ENCODE data around the gene DCHS1. TPM values are rescaled to one million over a fixed set of nuclear protein-coding genes. Genes with fewer than 3 reads are reported as not detected.

The DCHS1 gene
- total and polyA plus RNA-seq, 10 of the 15 experiments (the other 5 are each of a cell fraction or from before 2014, with no cell fraction given): 0.02 to 0.64 (median 0.18) TPM; not detected in 1

- Histone ChIP-seq H4K20me1 (ENCODE audit: control insufficient read depth, insufficient read depth) (no peaks in the 10 kb centered on the region), H3K9me3 (replicated peaks; ENCODE audit: control insufficient read depth, insufficient read depth, low read length) (no peaks in the 10 kb centered on the region), H3K27me3 (replicated peaks in 1 of 2; ENCODE audit: control insufficient read depth in 2 of 2, insufficient read depth in 2 of 2, low read length in 1 of 2) (no peaks in the 10 kb centered on the region), H3K9ac (ENCODE audit: control insufficient read depth, insufficient read depth, low read length) (no peak overlapping the region), H3K36me3 (ENCODE audit: control insufficient read depth in 2 of 2, insufficient read depth in 2 of 2, low read length in 1 of 2) (no peaks in the 10 kb centered on the region; a peak in 1 of 4 replicates), H3K79me2 (ENCODE audit: control insufficient read depth, insufficient read depth, low read length) (no peaks in the 10 kb centered on the region), H3K4me1 (ENCODE audit: control insufficient read depth, insufficient read depth, low read length) (peaks cover 10% of the 10 kb centered on the region), H2AFZ (ENCODE audit: control insufficient read depth, low read depth, low read length) (no peak overlapping the region), H3K4me2 (ENCODE audit: control insufficient read depth, insufficient read depth) (no peak overlapping the region), H3K27ac (ENCODE audit: control insufficient read depth, insufficient read depth) (no peak overlapping the region), H3K4me3 (no peak overlapping the region)
- TF ChIP-seq CEBPB (IDR thresholded peaks at IDR 0.05; ENCODE audit: borderline replicate concordance in 1 of 2, low read depth in 2 of 2, low read length in 2 of 2) (no peak), ZNF24 (IDR thresholded peaks at IDR 0.05) (no peak), SREBF1 (IDR thresholded peaks at IDR 0.05; ENCODE audit: low read length) (no peak), RAD51 (IDR thresholded peaks at IDR 0.05) (no peak), RUNX3 (IDR thresholded peaks at IDR 0.05; ENCODE audit: low read length) (no peak), BCL11A (IDR thresholded peaks at IDR 0.05; ENCODE audit: low read depth, low read length) (no peak)
- SMC1A ChIA-PET (ENCODE audit: uncharacterized antibody, unreplicated experiment): interaction anchor here (0.8 to 4.4 kb wide), 3 partner anchors 9 to 143 kb away, joined by 3 to 15 read pairs (median 3); partner anchors contain the start of gene MRPL17
- no peak for DNase-seq (ENCODE audit: low read depth, low spot score)
- FAIRE-seq: no peak
- CTCF ChIA-PET: interaction anchor here (1.0 to 1.6 kb wide), 6 partner anchors 8 to 295 kb away, joined by 3 to 4 read pairs (median 3); partner anchors contain the start of gene TAF10
- intact Hi-C loops (cut with micrococcal nuclease; ENCODE audit: unreplicated experiment): no loop called here
- 100% methylated on average over 1 of the region's 1 CpG for WGBS (ENCODE audit: insufficient coverage, insufficient replicate concordance, low lambda C conversion rate, missing lambda C conversion rate)
- in situ Hi-C loops (cut with MboI): loop anchor here (10.0 kb wide), 1 partner anchor 289 kb away; no protein-coding TSS in a partner anchor
- RAD21 ChIA-PET (ENCODE audit: unreplicated experiment): interaction anchor here (1.8 kb wide), 1 partner anchor 9 kb away, joined by 5 read pairs; the partner anchor contains the start of gene MRPL17
- no peak for ATAC-seq
- POLR2A ChIA-PET: interaction anchor here (0.6 to 1.2 kb wide), 3 partner anchors 9 to 313 kb away, joined by 3 to 6 read pairs (median 4); partner anchors contain the start of genes MRPL17 and TAF10
- BruUV-seq (replicated peaks): no TSS peak
Measured at GRCh38 chr11:6674219-6674597, 18.6 kb upstream of the DCHS1 start.

- no peak overlapping the region for H3K4me2 ChIP-seq (ENCODE audit: control insufficient read depth, insufficient read depth)
- H3K9me3 ChIP-seq (replicated peaks; ENCODE audit: control insufficient read depth, insufficient read depth, low read length): no peaks in the 10 kb centered on the region
- intact Hi-C loops (cut with micrococcal nuclease; ENCODE audit: unreplicated experiment) (no loop called here), in situ Hi-C loops (cut with MboI) (loop anchor here (10.0 kb wide), 1 partner anchor 289 kb away; no protein-coding TSS in a partner anchor)
- H3K27ac ChIP-seq (ENCODE audit: control insufficient read depth, insufficient read depth): no peak overlapping the region
- H3K36me3 ChIP-seq (ENCODE audit: control insufficient read depth in 2 of 2, insufficient read depth in 2 of 2, low read length in 1 of 2): no peaks in the 10 kb centered on the region
- POLR2A ChIA-PET: interaction anchor here (0.6 to 1.2 kb wide), 3 partner anchors 9 to 313 kb away, joined by 3 to 6 read pairs (median 4); partner anchors contain the start of genes MRPL17 and TAF10
- H3K79me2 ChIP-seq (ENCODE audit: control insufficient read depth, insufficient read depth, low read length): no peaks in the 10 kb centered on the region
- ATAC-seq (no peak), DNase-seq (ENCODE audit: low read depth, low spot score) (no peak), FAIRE-seq (peak; percentile 70)
- H3K4me1 ChIP-seq (ENCODE audit: control insufficient read depth, insufficient read depth, low read length): peaks cover 10% of the 10 kb centered on the region
- SMC1A ChIA-PET (ENCODE audit: uncharacterized antibody, unreplicated experiment): interaction anchor here (0.8 to 4.4 kb wide), 2 partner anchors 10 to 62 kb away, joined by 3 to 15 read pairs; partner anchors contain the start of gene MRPL17
- TF ChIP-seq SPI1 (IDR thresholded peaks at IDR 0.05; ENCODE audit: borderline replicate concordance, insufficient read depth, low read depth, low read length): peak; percentile 37; the same call in 1 of the 2 replicates
- TF ChIP-seq RAD21 (IDR thresholded peaks at IDR 0.05; ENCODE audit: insufficient read depth, low read depth, low read length): no peak
- no peak for TF ChIP-seq RUNX3 (IDR thresholded peaks at IDR 0.05; ENCODE audit: low read length)
- TF ChIP-seq IKZF2 (IDR thresholded peaks at IDR 0.05): no peak
- H3K27me3 ChIP-seq (replicated peaks in 1 of 2; ENCODE audit: control insufficient read depth in 2 of 2, insufficient read depth in 2 of 2, low read length in 1 of 2): no peaks in the 10 kb centered on the region
- no peak overlapping the region for H3K4me3 ChIP-seq
- no peak overlapping the region for H2AFZ ChIP-seq (ENCODE audit: control insufficient read depth, low read depth, low read length)
- no TSS peak for BruUV-seq (replicated peaks)
- RAD21 ChIA-PET (ENCODE audit: unreplicated experiment): interaction anchor here (1.8 kb wide), 1 partner anchor 10 kb away, joined by 5 read pairs; the partner anchor contains the start of gene MRPL17
- CTCF ChIA-PET: interaction anchor here (0.8 to 3.8 kb wide), 7 partner anchors 8 to 295 kb away, joined by 3 to 15 read pairs (median 3); partner anchors contain the start of genes MRPL17 and TAF10
- H3K9ac ChIP-seq (ENCODE audit: control insufficient read depth, insufficient read depth, low read length): no peak overlapping the region
- H4K20me1 ChIP-seq (ENCODE audit: control insufficient read depth, insufficient read depth): no peaks in the 10 kb centered on the region
Measured at GRCh38 chr11:6673523-6674218, 18.1 kb upstream of the DCHS1 start.

Measured in GM12878 (cell line).